NB4 (cell line): Measurements from ENCODE around the gene HS3ST5.

Experiments used
- CTCF ChIP-seq: IDR thresholded peaks from one replicate; pipeline ENCODE4 v1.5.1; 2012; ENCODE audit warnings: low read depth, low read length
- POLR2A ChIP-seq: IDR thresholded peaks from 2 replicates; pipeline ENCODE4 v1.6.1; 2011; ENCODE audit warnings: mild to moderate bottlenecking; ENCODE audit not compliant: insufficient read length; ENCODE audit errors: extremely low read depth

GRCh38 chr6:114133816-114134215, 209.0 kb downstream of the HS3ST5 start:
- TF ChIP-seq CTCF (no peak), POLR2A (no peak)
